CD4-positive, alpha-beta memory T cell (primary cell): ENCODE data around the gene ADGRF3. TPM values are rescaled to one million over a fixed set of nuclear protein-coding genes. Genes with fewer than 3 reads are reported as not detected.
"Not testable (repeated sequence)": the region's sequence is repeated elsewhere in the genome, so short reads cannot be mapped to it uniquely, and the experiment has no call there.

Experiments
- CTCF ChIA-PET: fragments of 350-600 bp; sonication (Branson Sonifier 250); formaldehyde crosslinking; loops from one replicate; lab custom pipeline; 2021; ENCODE audit warnings: inconsistent platforms; ENCODE audit not compliant: partially characterized antibody; lab: Charles Lee
- POLR2A ChIA-PET: fragments of 350-600 bp; sonication (Branson Sonifier 250); formaldehyde crosslinking; loops from one replicate; lab custom pipeline; 2021; ENCODE audit not compliant: partially characterized antibody; lab: Charles Lee
- DNase-seq, 5 donors: peaks; one replicate each; pipeline versions ENCODE4 v3.0.0 to v3.0.0-alpha.2; 2020 to 2022; ENCODE audit warnings: mixed read lengths in 1 of 5
- H3K27ac ChIP-seq: one replicate; pipeline ENCODE4 v1.7.0; 2013; ENCODE audit warnings: low read depth, low read length
- H3K27me3 ChIP-seq: 2 replicates; pipeline ENCODE4 v1.7.0; 2013; ENCODE audit warnings: mild to moderate bottlenecking, low read length, moderate library complexity; ENCODE audit not compliant: insufficient read depth
- H3K36me3 ChIP-seq: 2 replicates; pipeline ENCODE4 v1.7.0; 2013; ENCODE audit warnings: mild to moderate bottlenecking, low read length, moderate library complexity; ENCODE audit not compliant: insufficient read depth
- H3K4me1 ChIP-seq: 2 replicates; pipeline ENCODE4 v1.7.0; 2013; ENCODE audit warnings: mild to moderate bottlenecking, low read length, moderate library complexity; ENCODE audit not compliant: insufficient read depth
- H3K4me3 ChIP-seq, 2 donors: one replicate each; pipeline ENCODE4 v1.7.0; 2013; ENCODE audit warnings: low read length in 2 of 2, mild to moderate bottlenecking in 1 of 2
- H3K9me3 ChIP-seq, 2 donors: one replicate each; pipeline ENCODE4 v1.7.0; 2013; ENCODE audit warnings: low read length in 2 of 2, control low read depth in 1 of 2; ENCODE audit not compliant: control insufficient read depth in 1 of 2
- H3K27ac Mint-ChIP-seq, 7 donors: one replicate each; pipeline ENCODE4 v1.8.0; 2020 to 2021; ENCODE audit warnings: mixed read lengths in 7 of 7, mild to moderate bottlenecking in 6 of 7, inconsistent platforms in 3 of 7, moderate library complexity in 3 of 7
- H3K27me3 Mint-ChIP-seq, 2 donors: one replicate each; pipeline ENCODE4 v1.8.0; 2020 to 2021; ENCODE audit warnings: mixed read lengths in 2 of 2
- H3K36me3 Mint-ChIP-seq, 2 donors: one replicate each; pipeline ENCODE4 v1.8.0; 2020 to 2021; ENCODE audit warnings: mixed read lengths in 2 of 2, inconsistent platforms in 1 of 2, mild to moderate bottlenecking in 1 of 2
- H3K4me1 Mint-ChIP-seq, 4 donors: one replicate each; pipeline ENCODE4 v1.8.0; 2020 to 2021; ENCODE audit warnings: mixed read lengths in 4 of 4, mild to moderate bottlenecking in 1 of 4
- H3K4me3 Mint-ChIP-seq, 8 donors: one replicate each; pipeline ENCODE4 v1.8.0; 2020 to 2021; ENCODE audit warnings: mixed read lengths in 8 of 8, mild to moderate bottlenecking in 7 of 8, moderate library complexity in 6 of 8, inconsistent platforms in 3 of 8
- H3K9me3 Mint-ChIP-seq, 8 donors: one replicate each; pipeline ENCODE4 v1.8.0; 2020 to 2021; ENCODE audit warnings: mixed read lengths in 8 of 8, mild to moderate bottlenecking in 5 of 8, inconsistent platforms in 3 of 8, moderate library complexity in 1 of 8
- intact Hi-C: fragments of 100-400 bp; cut with micrococcal nuclease; formaldehyde crosslinking; loops from one replicate; pipeline ENCODE4 v1.15.1; 2023
- polyA plus RNA-seq, 2 donors: library from polyadenylated mRNA; unstranded; fragments of 300-500 nt; fragmentation: Illumina TruSeq; gene quantifications; one replicate each; pipeline ENCODE4 v1.2.3, GENCODE V29; 2021
- total RNA-seq, 2 experiments: library from RNA; stranded (reverse); gene quantifications; one replicate each; pipeline ENCODE4 v1.2.3, GENCODE V29; 2021

ADGRF3 gene
- total and polyA plus RNA-seq, 4 experiments from 2014 or later = 0.14 to 1.7 (median 0.97) TPM; not detected in 1

DNA sequence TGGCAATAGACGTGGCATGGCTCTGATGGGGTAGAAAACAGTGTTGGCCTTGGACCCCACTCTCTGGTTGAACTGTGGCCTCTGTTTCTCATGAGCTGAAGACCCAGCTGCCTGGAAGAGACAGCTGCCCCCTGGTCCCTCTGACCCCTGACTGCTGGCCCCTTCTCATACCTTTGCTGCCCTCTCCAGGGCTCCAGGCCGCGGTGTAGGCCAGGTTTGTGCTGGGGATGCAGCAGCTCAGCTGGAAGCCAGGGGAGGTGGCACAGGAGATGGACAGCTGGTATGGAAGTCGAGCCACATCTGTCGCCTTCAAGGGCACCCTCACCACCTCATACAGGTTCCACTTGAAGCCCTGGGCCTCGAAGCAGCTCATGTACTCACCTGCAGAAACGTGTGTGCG is 32.3 kb downstream of the ADGRF3 start:
- no peaks in the 10 kb centered on the region for H3K27me3 Mint-ChIP-seq
- H3K4me1 ChIP-seq = no peaks in the 10 kb centered on the region
- H3K27ac Mint-ChIP-seq = no peak overlapping the region
- no peak overlapping the region for H3K27ac ChIP-seq
- H3K4me1 Mint-ChIP-seq = no peaks in the 10 kb centered on the region
- intact Hi-C loops = no loop called here
- H3K36me3 Mint-ChIP-seq = no peaks in the 10 kb centered on the region
- CTCF ChIA-PET = no interaction called here
- H3K9me3 ChIP-seq = no peaks in the 10 kb centered on the region
- no peak overlapping the region for H3K4me3 ChIP-seq
- no peak overlapping the region for H3K4me3 Mint-ChIP-seq
- POLR2A ChIA-PET = no interaction called here
- H3K9me3 Mint-ChIP-seq = no peaks in the 10 kb centered on the region
- H3K36me3 ChIP-seq = no peaks in the 10 kb centered on the region
- DNase-seq = no peak
- no peaks in the 10 kb centered on the region for H3K27me3 ChIP-seq

- Histone ChIP-seq H3K9me3 (no peaks in the 10 kb centered on the region), H3K27ac (no peak overlapping the region), H3K27me3 (no peaks in the 10 kb centered on the region), H3K4me3 (no peak overlapping the region), H3K4me1 (no peaks in the 10 kb centered on the region), H3K36me3 (no peaks in the 10 kb centered on the region)
- intact Hi-C loops = no loop called here
- no peak overlapping the region for H3K4me3 Mint-ChIP-seq
- POLR2A ChIA-PET = no interaction called here
- no peaks in the 10 kb centered on the region for H3K9me3 Mint-ChIP-seq
- no peak for DNase-seq
- no peak overlapping the region for H3K27ac Mint-ChIP-seq
- H3K36me3 Mint-ChIP-seq = peaks cover 0 to 1% of the 10 kb centered on the region in 2 donors
- no peaks in the 10 kb centered on the region for H3K27me3 Mint-ChIP-seq
- CTCF ChIA-PET = no interaction called here
- no peaks in the 10 kb centered on the region for H3K4me1 Mint-ChIP-seq
Observed at GRCh38 chr2:26313446-26313845, 33.1 kb downstream of the ADGRF3 start.

- Histone ChIP-seq H3K4me1 (no peaks in the 10 kb centered on the region), H3K27me3 (no peaks in the 10 kb centered on the region), H3K27ac (no peak overlapping the region), H3K36me3 (no peaks in the 10 kb centered on the region), H3K9me3 (no peaks in the 10 kb centered on the region), H3K4me3 (no peak overlapping the region)
- CTCF ChIA-PET = no interaction called here
- Mint-ChIP-seq H3K4me1 (no peaks in the 10 kb centered on the region), H3K4me3 (no peak overlapping the region), H3K36me3 (peaks cover 0 to 1% of the 10 kb centered on the region in 2 donors), H3K27me3 (no peaks in the 10 kb centered on the region), H3K9me3 (no peaks in the 10 kb centered on the region), H3K27ac (no peak overlapping the region)
- intact Hi-C loops = no loop called here
- POLR2A ChIA-PET = no interaction called here
- DNase-seq = no peak
Observed at GRCh38 chr2:26312471-26312870, 34.1 kb downstream of the ADGRF3 start.

DNA sequence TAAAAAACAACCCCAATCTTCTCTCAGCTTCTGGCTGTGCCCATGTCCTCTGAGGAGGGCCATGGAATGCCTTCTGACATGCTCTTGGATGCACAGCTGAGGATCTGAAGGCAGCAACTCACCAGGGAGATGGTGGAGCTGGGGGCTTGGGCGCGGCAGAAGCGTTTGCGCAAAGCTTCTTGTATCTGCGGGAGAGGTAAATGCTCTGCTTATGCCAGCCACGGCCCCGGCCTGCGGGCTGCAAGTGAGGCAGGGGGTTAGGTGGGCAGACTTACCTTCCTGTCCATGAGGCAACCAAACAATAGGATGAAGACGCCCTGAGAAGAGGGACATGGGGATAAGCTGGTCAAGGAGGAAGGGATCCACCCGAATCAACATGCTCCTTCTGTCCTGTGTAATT is 36.7 kb downstream of the ADGRF3 start:
- DNase-seq = no peak
- Mint-ChIP-seq H3K27me3 (no peaks in the 10 kb centered on the region), H3K4me3 (no peak overlapping the region), H3K4me1 (no peaks in the 10 kb centered on the region), H3K36me3 (peaks cover 0 to 1% of the 10 kb centered on the region in 2 donors), H3K9me3 (no peaks in the 10 kb centered on the region), H3K27ac (no peak overlapping the region)
- H3K36me3 ChIP-seq = no peaks in the 10 kb centered on the region
- H3K9me3 ChIP-seq = no peaks in the 10 kb centered on the region
- CTCF ChIA-PET = no interaction called here
- H3K27me3 ChIP-seq = no peaks in the 10 kb centered on the region
- H3K4me1 ChIP-seq = no peaks in the 10 kb centered on the region
- H3K27ac ChIP-seq = no peak overlapping the region
- no peak overlapping the region for H3K4me3 ChIP-seq
- POLR2A ChIA-PET = no interaction called here
- intact Hi-C loops = no loop called here

DNA sequence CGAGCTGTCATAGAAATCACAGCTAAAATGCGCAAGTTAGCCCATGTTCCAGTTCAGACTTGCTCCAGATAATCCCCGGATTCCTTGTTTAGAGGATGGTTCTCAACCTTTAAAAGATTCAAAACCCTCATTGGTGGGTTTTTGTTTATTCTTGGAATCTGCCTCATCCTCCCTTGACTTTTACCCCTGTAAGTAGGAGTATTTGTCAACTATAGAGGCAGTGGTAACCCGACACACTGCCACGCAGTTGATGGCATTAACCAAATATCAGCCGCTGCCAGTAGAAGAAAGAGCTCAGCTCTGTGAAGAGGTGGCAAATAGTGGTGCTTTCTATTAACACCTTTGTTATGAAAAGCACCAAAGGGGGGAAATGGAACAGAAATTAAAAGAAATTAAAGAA is 41.0 kb downstream of the ADGRF3 start:
- H3K36me3 Mint-ChIP-seq = peaks cover 0 to 1% of the 10 kb centered on the region in 2 donors
- no peaks in the 10 kb centered on the region for H3K27me3 ChIP-seq
- H3K4me3 ChIP-seq = no peak overlapping the region
- intact Hi-C loops = no loop called here
- no peak for DNase-seq
- no peak overlapping the region for H3K27ac Mint-ChIP-seq
- ChIA-PET CTCF (no interaction called here), POLR2A (no interaction called here)
- H3K4me1 ChIP-seq = peaks cover 3% of the 10 kb centered on the region
- H3K4me3 Mint-ChIP-seq = no peak overlapping the region
- no peaks in the 10 kb centered on the region for H3K27me3 Mint-ChIP-seq
- no peaks in the 10 kb centered on the region for H3K4me1 Mint-ChIP-seq
- no peaks in the 10 kb centered on the region for H3K9me3 Mint-ChIP-seq
- no peaks in the 10 kb centered on the region for H3K9me3 ChIP-seq
- no peaks in the 10 kb centered on the region for H3K36me3 ChIP-seq
- no peak overlapping the region for H3K27ac ChIP-seq

DNA sequence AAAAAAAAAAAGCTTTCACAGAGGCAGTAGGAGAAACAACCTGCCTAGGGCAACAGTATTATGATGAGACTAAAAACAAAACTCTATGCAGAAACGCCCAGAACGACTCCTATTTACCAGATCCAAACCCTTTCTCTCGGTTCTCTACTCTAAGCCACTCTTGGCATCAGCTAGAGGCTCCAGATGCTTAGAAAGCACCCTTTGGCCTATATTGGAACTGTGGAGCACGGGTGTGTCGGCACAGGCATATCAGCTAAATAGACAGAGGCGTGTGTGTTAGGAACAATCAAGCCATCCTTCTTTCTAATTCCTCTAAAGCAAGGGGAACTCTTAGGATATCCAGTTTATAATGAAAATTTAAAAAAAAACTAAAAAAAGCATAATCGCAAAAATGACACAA is 41.5 kb downstream of the ADGRF3 start:
- H3K27me3 Mint-ChIP-seq, H3K9me3 ChIP-seq, H3K4me1 Mint-ChIP-seq, H3K27me3 ChIP-seq, H3K36me3 Mint-ChIP-seq, H3K4me3 ChIP-seq, intact Hi-C loops, CTCF ChIA-PET, POLR2A ChIA-PET, H3K4me3 Mint-ChIP-seq, DNase-seq, H3K4me1 ChIP-seq, H3K27ac ChIP-seq, H3K9me3 Mint-ChIP-seq, H3K27ac Mint-ChIP-seq, H3K36me3 ChIP-seq: not testable (repeated sequence)

DNA sequence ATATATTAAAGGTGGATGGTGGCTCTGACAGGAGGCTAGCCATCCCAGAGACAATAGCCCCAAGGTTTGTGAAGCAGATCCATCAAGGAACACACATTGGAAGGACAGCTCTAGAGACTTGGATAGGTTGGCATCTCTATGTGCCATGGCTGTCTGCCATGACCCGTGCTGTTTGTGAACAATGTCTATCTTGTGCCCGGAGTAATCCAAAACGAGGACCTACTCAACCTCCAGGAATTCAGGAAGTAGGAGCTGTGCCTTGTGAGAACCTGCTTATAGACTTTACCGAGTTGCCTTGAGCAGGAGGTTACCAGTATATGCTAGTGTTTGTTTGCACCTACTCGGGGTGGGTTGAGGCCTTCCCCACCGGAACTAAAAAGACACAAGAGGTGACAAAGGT is 43.7 kb downstream of the ADGRF3 start:
- no peak for DNase-seq
- Histone ChIP-seq H3K9me3 (no peaks in the 10 kb centered on the region), H3K4me3 (no peak overlapping the region), H3K4me1 (peaks cover 14% of the 10 kb centered on the region), H3K36me3 (no peaks in the 10 kb centered on the region), H3K27me3 (no peaks in the 10 kb centered on the region), H3K27ac (no peak overlapping the region)
- ChIA-PET CTCF (no interaction called here), POLR2A (no interaction called here)
- H3K4me1 Mint-ChIP-seq = no peaks in the 10 kb centered on the region
- no peaks in the 10 kb centered on the region for H3K36me3 Mint-ChIP-seq
- peak overlapping the region in 1 of 7 donors; percentile 25 for H3K27ac Mint-ChIP-seq
- H3K4me3 Mint-ChIP-seq = no peak overlapping the region
- no peaks in the 10 kb centered on the region for H3K9me3 Mint-ChIP-seq
- no peaks in the 10 kb centered on the region for H3K27me3 Mint-ChIP-seq
- intact Hi-C loops = no loop called here
